GM12878 (cell line): ENCODE data around the gene KRT72.

Experiments
- EZH2 ChIP-seq: IDR thresholded peaks from 2 replicates; pipeline ENCODE4 v1.6.1; 2012; ENCODE audit warnings: low read depth, mild to moderate bottlenecking, control low read depth, inconsistent platforms, low read length, borderline replicate concordance; ENCODE audit not compliant: control insufficient read depth
- PAX5 ChIP-seq: IDR thresholded peaks from 2 replicates; pipeline ENCODE4 v1.6.1; 2011; ENCODE audit warnings: low read depth, low read length, borderline replicate concordance
- SMC3 ChIP-seq: IDR thresholded peaks from 2 replicates; pipeline ENCODE4 v1.6.1; 2011; ENCODE audit warnings: low read length, improper control_type of control experiment, borderline replicate concordance
- SUPT20H ChIP-seq: IDR thresholded peaks from 2 replicates; pipeline ENCODE4 v1.6.1; 2011; ENCODE audit warnings: low read depth, mild to moderate bottlenecking, low read length, moderate library complexity, borderline replicate concordance; ENCODE audit not compliant: control insufficient read depth
- TF ChIP-seq, protein P1 (sequence below): fragments of 450-650 bp; IDR thresholded peaks from 2 replicates; pipeline ENCODE4 v1.6.1; 2017; ENCODE audit warnings: mild to moderate bottlenecking

DNA sequence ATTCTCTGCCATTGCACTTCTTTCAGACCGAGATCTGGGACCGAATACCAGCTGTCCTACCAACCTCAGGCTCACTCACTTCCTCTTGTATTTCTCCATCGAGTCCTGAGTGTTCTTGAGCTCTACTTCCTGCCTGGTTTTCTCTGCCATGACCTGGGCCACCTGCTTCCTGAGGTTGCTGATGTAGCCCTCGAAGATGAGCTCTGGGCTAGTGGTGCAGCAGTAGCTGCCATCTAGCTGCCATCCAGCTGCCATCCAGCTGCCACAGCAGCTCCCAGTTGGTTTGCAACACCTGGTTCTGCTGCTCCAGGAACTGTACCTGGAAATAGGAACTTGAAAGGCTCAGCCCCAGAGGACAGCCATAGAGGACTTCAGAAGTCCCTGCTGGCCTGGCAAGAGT is 32.1 kb upstream of the KRT72 start:
- no peak for TF ChIP-seq PAX5
- no peak for TF ChIP-seq SMC3
- TF ChIP-seq, protein P1, sequence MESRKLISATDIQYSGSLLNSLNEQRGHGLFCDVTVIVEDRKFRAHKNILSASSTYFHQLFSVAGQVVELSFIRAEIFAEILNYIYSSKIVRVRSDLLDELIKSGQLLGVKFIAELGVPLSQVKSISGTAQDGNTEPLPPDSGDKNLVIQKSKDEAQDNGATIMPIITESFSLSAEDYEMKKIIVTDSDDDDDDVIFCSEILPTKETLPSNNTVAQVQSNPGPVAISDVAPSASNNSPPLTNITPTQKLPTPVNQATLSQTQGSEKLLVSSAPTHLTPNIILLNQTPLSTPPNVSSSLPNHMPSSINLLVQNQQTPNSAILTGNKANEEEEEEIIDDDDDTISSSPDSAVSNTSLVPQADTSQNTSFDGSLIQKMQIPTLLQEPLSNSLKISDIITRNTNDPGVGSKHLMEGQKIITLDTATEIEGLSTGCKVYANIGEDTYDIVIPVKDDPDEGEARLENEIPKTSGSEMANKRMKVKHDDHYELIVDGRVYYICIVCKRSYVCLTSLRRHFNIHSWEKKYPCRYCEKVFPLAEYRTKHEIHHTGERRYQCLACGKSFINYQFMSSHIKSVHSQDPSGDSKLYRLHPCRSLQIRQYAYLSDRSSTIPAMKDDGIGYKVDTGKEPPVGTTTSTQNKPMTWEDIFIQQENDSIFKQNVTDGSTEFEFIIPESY: no peak
- TF ChIP-seq EZH2: no peak
- TF ChIP-seq SUPT20H: no peak
